ENCODE measurements around the gene NFKB2.

NFKB2 gene

DNA sequence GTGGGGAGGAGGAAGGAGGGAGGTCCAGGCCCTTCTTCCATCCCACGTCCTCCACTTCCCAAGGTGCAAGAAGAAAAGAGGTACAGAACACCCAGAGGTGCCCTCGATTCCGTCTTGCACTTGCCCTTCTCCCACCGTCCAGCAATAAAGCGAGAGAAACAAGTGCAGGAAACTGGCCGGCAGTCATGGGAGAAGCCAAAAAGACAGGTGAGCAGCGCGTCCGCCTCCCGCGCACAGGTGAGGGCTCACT, 54.5 kb downstream of the NFKB2 start:
- in situ Hi-C loops (cut with MboI; ENCODE audit: low sequenced_read_pairs) = no loop called here

DNA sequence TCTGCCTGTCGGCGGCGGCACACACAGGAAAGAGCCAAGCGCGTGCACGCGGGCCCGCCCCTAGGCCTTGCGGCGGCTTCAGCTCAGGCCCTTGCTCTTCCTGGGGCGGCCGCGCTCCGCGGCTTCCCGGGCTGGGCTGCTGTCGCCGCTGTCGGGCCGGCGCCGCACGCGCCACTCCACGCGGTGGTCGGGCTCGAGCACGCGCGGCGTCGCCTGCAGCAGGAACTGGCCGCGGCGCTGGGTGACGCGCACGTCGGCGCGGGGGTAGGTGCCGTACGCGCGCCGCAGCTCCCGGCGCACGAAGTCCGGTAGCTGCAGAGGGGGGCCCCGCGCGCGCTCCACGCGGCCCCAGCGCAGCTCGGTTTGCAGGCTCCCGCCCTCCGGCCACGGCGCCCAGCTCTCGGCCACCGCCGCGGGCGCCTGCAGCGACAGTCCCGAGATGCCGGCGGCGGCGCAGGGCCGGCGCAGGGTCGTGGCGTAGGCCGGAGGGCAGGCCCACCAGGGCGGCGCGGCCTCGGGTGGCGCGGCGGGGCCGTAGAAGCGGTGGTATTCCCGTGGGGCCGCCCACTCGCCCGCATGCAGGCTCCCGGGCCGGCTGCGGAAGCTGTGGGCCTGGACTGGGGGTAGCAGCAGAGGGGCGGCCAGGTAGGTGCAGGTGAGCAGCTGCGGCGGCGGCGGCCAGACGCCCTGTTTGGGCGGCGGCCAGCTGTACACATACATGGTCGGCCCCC, 55.0 kb downstream of the NFKB2 start:
- in situ Hi-C loops (cut with MboI; ENCODE audit: low sequenced_read_pairs) = no loop called here

DNA sequence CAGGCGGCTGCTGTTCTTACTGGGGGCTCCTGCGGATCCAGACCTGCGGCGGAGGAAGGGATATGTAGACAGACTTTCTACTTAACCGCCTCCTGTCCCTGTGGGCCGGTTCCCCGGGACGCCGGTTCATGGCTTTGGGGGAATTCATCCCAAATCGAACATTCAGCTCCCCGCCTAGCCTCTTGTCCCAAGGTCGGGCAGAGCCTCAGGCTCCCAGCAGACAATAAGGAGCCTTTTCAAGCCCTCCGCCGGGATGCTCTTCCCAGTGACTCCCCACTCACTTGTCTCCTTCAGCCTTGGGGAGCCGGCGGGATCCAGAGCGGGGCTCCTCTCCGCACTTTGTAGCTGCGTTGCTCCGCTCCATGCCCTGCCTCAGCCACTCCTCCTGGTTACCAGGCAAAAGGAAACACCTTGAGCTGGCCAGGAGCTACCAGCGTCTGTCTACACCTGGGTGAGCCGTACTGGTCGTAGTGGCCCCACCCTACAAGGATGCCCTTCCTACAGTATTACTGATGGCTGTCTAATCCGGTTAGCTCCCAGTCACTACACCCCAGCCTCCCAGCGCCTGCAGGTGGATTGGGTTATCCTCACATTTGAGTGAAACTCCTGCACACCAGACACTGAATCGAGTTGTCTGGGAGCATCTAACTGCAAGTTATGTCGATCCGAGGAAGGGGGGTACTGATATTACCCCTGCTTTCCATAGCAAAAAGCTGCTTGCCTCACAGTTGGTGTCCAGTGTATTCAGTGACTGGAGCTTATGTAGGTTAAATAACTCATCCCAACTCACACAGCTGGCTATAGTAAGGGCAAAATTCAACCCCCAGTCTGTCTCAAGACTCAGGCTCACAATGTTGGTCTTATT, 55.8 kb downstream of the NFKB2 start, which contains the start of gene C10orf95:
Gene C10orf95, minus strand, starts transcription at position 439 of the 865 bp plus-strand sequence. CDS start 450 bp downstream, outside the sequence.
- in situ Hi-C loops (cut with MboI; ENCODE audit: low sequenced_read_pairs) = no loop called here

Measured in HL-60/S4 treated with retinoic acid at 250 ng/mL for 4 days and 3 days (cell line).